Duodenal mucosa (tissue), 2 donors: ENCODE data around the gene ZNF563.
A peak's percentile ranks its signal among the peaks of the same experiment; 100 is the strongest.
"Not testable (repeated sequence)": the region's sequence is repeated elsewhere in the genome, so short reads cannot be mapped to it uniquely, and the experiment has no call there.

Experiments used
- H3K27ac ChIP-seq: one replicate; pipeline ENCODE4 v1.7.0; 2013; ENCODE audit warnings: low read depth, low read length
- H3K27me3 ChIP-seq, 2 donors: one replicate each; pipeline ENCODE4 v1.7.0; 2013; ENCODE audit warnings: low read length in 2 of 2, control low read depth in 1 of 2; ENCODE audit not compliant: insufficient read depth in 2 of 2, control insufficient read depth in 1 of 2
- H3K36me3 ChIP-seq, 2 donors: one replicate each; pipeline ENCODE4 v1.7.0; 2013; ENCODE audit warnings: low read length in 2 of 2, control low read depth in 1 of 2; ENCODE audit not compliant: insufficient read depth in 2 of 2, control insufficient read depth in 1 of 2
- H3K4me1 ChIP-seq, 2 donors: one replicate each; pipeline ENCODE4 v1.7.0; 2013; ENCODE audit warnings: low read length in 2 of 2, control low read depth in 1 of 2; ENCODE audit not compliant: insufficient read depth in 2 of 2, control insufficient read depth in 1 of 2
- H3K4me3 ChIP-seq, 2 donors: one replicate each; pipeline ENCODE4 v1.7.0; 2013; ENCODE audit warnings: low read length in 2 of 2, low read depth in 1 of 2
- H3K9ac ChIP-seq, 2 donors: one replicate each; pipeline ENCODE4 v1.7.0; 2013; ENCODE audit warnings: low read length in 2 of 2, low read depth in 1 of 2
- H3K9me3 ChIP-seq, 2 donors: one replicate each; pipeline ENCODE4 v1.7.0; 2013; ENCODE audit warnings: low read length in 2 of 2, control low read depth in 1 of 2; ENCODE audit not compliant: control insufficient read depth in 1 of 2

ZNF563 gene

DNA sequence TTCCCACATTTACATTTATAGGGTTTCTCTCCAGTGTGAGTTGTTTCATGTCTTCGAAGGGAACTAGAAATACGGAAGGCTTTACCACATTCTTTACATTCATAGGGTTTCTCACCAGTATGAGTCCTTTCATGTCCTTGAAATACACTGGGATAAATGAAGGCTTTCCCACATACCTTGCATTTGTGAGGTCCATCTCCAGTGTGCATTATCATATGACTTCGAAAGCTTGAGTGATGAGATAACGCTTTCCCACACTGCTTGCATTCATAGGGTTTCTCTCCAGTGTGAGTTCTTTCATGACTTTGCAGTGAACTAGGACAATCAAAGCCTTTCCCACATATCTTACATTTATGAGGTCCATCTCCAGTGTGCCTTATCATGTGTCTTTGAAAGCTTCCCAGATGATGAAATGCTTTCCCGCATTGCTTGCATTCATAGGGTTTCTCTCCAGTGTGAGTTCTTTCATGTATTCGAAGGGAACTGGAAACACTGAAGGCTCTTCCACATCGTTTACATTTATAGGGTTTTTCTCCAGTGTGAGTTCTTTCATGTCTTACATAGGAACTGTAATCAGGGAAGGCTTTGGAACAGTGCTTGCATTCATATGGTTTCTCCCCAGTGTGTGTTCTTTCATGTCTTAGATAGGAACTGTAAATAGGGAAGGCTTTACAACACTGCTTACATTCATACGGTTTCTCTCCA, 16.9 kb upstream of the ZNF563 start:
- Histone ChIP-seq H3K27me3 (no peaks in the 10 kb centered on the region), H3K9me3 (peaks cover 37 to 69% of the 10 kb centered on the region in 2 donors), H3K36me3 (peaks cover 5 to 14% of the 10 kb centered on the region in 2 donors), H3K9ac (no peak overlapping the region), H3K4me3 (peak overlapping the region in 1 of 2 donors; percentile 0), H3K4me1 (no peaks in the 10 kb centered on the region), H3K27ac (no peak overlapping the region)

DNA sequence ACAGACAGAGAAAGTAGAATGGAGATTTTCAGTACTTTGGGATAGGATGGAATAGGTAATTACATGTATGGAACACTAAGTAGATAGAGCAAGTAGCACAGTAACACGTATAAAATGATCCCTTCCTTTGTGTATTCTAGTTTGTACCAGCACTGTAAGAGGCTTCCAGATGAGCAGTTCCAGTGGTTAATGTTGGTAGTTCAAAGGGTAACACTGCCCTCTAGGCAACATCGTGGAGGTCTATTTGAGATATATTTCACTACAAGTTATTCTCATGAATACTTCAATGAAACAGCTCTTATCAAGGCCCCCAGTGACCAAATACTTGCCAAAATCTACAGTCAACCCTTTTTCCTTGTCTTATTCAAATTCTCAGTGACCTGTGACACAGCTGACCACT, 13.5 kb upstream of the ZNF563 start:
- Histone ChIP-seq H3K27ac (no peak overlapping the region), H3K27me3 (no peaks in the 10 kb centered on the region), H3K9me3 (peaks cover 23 to 55% of the 10 kb centered on the region in 2 donors), H3K4me1 (no peaks in the 10 kb centered on the region), H3K4me3 (no peak overlapping the region), H3K9ac (no peak overlapping the region), H3K36me3 (peaks cover 5 to 14% of the 10 kb centered on the region in 2 donors)

DNA sequence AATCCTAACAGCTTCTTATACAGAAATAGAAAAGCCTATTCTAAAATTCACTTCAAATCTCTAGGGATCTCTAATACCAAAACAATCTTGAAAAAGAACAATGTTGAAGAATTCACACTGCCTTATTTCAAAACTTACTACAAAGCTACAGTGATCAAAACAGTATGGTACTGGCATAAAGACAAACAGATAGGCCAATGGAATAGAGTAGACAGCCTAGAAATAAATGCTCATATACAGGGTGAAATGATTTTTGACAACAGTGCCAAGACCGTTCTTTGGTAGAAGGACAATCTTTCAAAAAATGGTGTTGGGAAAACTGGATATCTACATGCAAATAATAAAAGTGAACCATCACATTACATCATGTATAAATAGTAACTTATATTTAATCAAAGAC, 11.8 kb upstream of the ZNF563 start:
- Histone ChIP-seq H3K4me3 (no peak overlapping the region), H3K9ac (no peak overlapping the region), H3K9me3 (peaks cover 14 to 39% of the 10 kb centered on the region in 2 donors), H3K4me1 (no peaks in the 10 kb centered on the region), H3K36me3 (peaks cover 0 to 2% of the 10 kb centered on the region in 2 donors), H3K27me3 (no peaks in the 10 kb centered on the region), H3K27ac (no peak overlapping the region)

DNA sequence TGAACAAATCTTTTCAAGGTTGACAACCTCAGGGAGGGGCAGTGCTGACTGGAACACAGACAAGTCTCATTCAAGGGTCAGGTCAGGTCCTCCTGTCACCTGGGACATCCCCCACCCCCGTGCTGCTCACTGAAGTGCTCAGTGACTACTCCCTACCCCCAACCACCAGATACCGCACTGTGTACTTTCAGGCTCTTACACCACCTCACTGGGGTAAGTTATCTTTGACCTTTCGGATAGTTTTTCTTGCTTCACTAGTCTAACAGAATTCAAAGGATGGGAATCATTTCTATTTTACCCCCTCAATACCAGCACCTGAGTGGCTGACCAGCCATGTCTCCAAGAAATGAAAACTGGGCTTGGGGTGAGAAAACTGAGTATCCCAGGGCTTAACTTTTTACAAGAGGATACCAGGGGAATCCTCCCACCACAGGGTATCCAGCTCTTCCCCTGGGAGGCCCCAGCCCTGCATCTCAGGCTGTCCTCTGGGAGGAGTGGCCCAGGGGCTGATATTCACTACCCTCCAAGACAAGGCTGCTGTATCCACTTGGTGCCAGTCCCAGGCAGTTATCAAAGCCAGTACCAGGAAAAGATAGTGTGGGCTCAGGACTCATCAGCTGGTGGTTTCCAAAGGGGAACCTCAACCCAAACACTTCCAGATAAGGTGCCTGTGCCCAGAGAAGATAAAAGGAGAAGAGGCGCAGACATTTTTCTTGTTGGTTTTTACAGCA, 2.1 kb downstream of the ZNF563 start:
- Histone ChIP-seq H3K9me3 (no peaks in the 10 kb centered on the region), H3K9ac (no peak overlapping the region), H3K4me1 (peaks cover 10 to 20% of the 10 kb centered on the region in 2 donors), H3K27me3 (no peaks in the 10 kb centered on the region), H3K27ac (no peak overlapping the region), H3K36me3 (no peaks in the 10 kb centered on the region), H3K4me3 (no peak overlapping the region)

DNA sequence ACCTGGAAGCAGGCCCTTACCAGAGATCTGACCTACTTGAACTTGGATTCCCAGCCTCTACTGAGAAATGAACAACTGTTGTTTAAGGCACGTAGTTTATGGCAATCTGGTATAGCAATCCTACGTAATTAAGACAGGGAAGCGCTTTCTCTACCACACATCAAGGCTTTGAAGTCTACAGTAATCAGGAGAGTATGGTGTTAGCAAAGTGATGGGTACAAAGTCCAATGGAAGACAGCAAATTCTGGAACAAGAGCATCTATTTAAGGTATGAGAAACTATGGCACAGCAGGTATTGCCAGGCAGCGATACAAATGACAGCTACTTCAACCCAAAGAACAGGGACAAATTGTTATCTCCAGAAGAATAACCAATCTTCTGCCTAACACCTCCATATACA, 3.1 kb downstream of the ZNF563 start:
- Histone ChIP-seq H3K27me3 (no peaks in the 10 kb centered on the region), H3K4me1 (peaks cover 10 to 20% of the 10 kb centered on the region in 2 donors), H3K9me3 (no peaks in the 10 kb centered on the region), H3K9ac (no peak overlapping the region), H3K27ac (no peak overlapping the region), H3K36me3 (no peaks in the 10 kb centered on the region), H3K4me3 (no peak overlapping the region)

DNA sequence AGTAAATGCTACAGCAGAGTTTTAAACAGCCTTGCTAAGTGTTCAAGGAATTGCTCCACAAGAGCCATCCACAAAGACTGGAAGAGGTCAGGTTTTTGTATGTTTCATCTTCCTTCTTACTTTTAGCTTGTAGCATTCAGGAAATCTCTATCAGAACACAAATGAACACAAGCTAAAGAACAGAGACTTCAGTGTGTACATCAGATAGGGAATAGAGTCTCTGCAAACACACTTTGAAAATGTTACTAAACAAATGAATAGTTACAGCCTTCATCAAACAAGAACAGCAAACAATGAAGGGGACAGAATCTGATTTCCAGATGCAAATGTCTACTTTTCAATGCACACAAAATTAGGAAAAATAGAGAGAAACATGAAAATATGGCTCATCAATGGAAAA, 7.7 kb downstream of the ZNF563 start:
- Histone ChIP-seq H3K9ac (no peak overlapping the region), H3K4me1 (no peaks in the 10 kb centered on the region), H3K27me3 (no peaks in the 10 kb centered on the region), H3K27ac (no peak overlapping the region), H3K4me3 (no peak overlapping the region), H3K36me3 (peaks cover 0 to 7% of the 10 kb centered on the region in 2 donors), H3K9me3 (peaks cover 11 to 14% of the 10 kb centered on the region in 2 donors)

DNA sequence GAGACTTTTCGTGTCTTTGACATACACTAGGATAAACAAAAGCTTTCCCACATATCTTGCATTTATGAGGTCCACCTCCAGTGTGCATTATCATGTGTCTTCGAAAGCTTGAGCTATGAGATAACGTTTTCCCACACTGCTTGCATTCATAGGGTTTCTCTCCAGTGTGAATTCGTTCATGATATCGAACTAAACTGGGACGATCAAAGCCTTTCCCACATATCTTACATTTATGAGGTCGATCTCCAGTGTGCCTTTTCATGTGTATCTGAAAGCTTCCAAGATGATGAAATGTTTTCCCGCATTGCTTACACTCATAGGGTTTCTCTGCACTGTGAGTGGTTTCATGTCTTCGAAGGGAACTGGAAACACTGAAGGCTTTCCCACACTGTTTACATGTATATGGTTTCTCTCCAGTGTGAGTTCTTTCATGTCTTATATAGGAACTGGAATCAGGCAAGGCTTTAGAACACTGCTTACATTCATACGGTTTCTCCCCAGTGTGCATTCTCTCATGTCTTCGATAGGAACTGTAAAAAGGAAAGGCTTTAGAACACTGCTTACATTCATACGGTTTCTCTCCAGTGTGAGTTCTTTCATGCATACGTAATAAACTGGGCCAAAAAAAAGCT, 14.5 kb downstream of the ZNF563 start:
- H3K4me1 ChIP-seq, result peaks cover 0 to 6% of the 10 kb centered on the region in 2 donors
- no peak overlapping the region for H3K4me3 ChIP-seq
- H3K9me3 ChIP-seq, result peaks cover 30 to 36% of the 10 kb centered on the region in 2 donors
- no peaks in the 10 kb centered on the region for H3K27me3 ChIP-seq
- no peak overlapping the region for H3K9ac ChIP-seq
- H3K36me3 ChIP-seq, result peaks cover 15 to 25% of the 10 kb centered on the region in 2 donors
- H3K27ac ChIP-seq, result no peak overlapping the region

DNA sequence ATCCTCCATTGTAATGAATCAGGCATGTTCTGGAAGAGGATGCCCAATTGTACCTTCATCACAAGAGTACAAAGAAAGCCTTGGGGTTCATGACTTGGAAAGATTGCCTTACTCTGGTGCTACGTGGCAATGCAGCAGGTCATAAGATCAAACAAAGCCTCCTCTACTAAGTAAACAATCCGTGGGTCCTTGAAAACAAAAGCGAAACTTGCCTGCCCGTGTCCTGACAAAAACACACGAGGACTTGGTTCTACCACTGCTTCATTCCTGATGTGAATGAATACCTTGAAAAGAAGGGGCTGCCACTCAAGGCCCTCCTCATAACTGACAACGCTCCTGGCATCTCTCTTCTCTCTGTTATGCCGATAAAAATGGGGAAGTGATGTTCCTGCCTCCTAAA, 18.9 kb downstream of the ZNF563 start:
- peak overlapping the region in 1 of 2 donors; percentile 24 for H3K4me3 ChIP-seq
- no peak overlapping the region for H3K9ac ChIP-seq
- peaks cover 18 to 20% of the 10 kb centered on the region in 2 donors for H3K9me3 ChIP-seq
- peaks cover 0 to 6% of the 10 kb centered on the region in 2 donors for H3K4me1 ChIP-seq
- peaks cover 12 to 14% of the 10 kb centered on the region in 2 donors for H3K36me3 ChIP-seq
- no peaks in the 10 kb centered on the region for H3K27me3 ChIP-seq
- no peak overlapping the region for H3K27ac ChIP-seq

DNA sequence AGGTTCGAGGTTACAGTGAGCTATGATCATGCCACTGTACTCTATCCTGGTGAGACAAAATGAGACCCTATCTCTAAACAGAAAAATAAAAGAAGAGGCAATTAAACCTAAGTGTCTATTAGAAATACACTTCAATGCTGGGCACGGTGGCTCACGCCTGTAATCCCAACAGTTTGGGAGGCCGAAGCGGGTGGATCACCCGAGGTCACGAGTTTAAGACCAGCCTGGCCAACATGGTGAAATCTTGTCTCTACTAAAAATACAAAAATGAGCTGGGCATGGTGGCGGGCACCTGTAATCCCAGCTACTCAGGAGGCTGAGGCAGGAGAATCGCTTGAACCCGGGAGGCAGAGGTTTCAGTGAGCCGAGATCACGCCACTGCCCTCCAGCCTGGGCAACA, 24.5 kb downstream of the ZNF563 start:
- H3K36me3 ChIP-seq, H3K4me1 ChIP-seq, H3K4me3 ChIP-seq, H3K27ac ChIP-seq, H3K27me3 ChIP-seq, H3K9ac ChIP-seq, H3K9me3 ChIP-seq: not testable (repeated sequence)

DNA sequence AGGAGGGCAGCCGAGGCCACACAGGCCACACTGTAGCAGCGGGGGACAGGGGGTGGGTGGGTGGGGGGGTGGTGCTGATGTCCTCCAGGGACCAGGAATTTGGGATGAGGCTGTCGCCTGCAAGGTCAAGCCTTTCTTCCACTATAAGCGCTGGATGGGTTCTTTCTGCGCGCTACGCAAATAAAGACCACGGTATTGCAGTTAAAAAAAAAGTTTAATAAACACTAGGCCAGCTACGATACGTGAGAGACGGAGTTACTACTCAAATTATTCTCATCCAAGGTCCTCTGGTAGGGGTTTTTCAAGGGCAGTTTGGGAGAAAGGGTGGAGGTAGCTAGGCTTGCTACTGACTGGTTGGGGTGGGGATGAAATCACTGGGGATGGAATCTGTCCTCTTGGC, 38.2 kb downstream of the ZNF563 start:
- Histone ChIP-seq H3K9ac (peak overlapping the region in 1 of 2 donors; percentile 88), H3K4me3 (peak overlapping the region; percentile 93 to 94), H3K27ac (peak overlapping the region; percentile 58), H3K27me3 (no peaks in the 10 kb centered on the region), H3K36me3 (peaks cover 0 to 6% of the 10 kb centered on the region in 2 donors), H3K4me1 (peaks cover 10 to 15% of the 10 kb centered on the region in 2 donors), H3K9me3 (no peaks in the 10 kb centered on the region)
